HFFc6 (cell line): ENCODE measurements around the gene GCDH. TPM values are rescaled to one million over a fixed set of nuclear protein-coding genes. Genes with fewer than 3 reads are reported as not detected.
"Not testable (repeated sequence)": the region's sequence is repeated elsewhere in the genome, so short reads cannot be mapped to it uniquely, and the experiment has no call there.

Experiments
- DNase-seq: peaks from one replicate; pipeline ENCODE4 v3.0.0-alpha.2; 2018
- H3K27ac Mint-ChIP-seq: 2 replicates; pipeline ENCODE4 v1.8.0; 2020; ENCODE audit warnings: mild to moderate bottlenecking, mixed read lengths
- H3K27me3 Mint-ChIP-seq: 2 replicates; pipeline ENCODE4 v1.8.0; 2021; ENCODE audit warnings: mild to moderate bottlenecking, moderate library complexity, mixed read lengths; ENCODE audit not compliant: insufficient read depth
- H3K36me3 Mint-ChIP-seq: 2 replicates; pipeline ENCODE4 v1.8.0; 2021; ENCODE audit warnings: low read depth, mixed read lengths
- H3K4me1 Mint-ChIP-seq: 2 replicates; pipeline ENCODE4 v1.8.0; 2020; ENCODE audit warnings: low read depth, mixed read lengths
- H3K4me3 Mint-ChIP-seq: 2 replicates; pipeline ENCODE4 v1.8.0; 2020; ENCODE audit warnings: mild to moderate bottlenecking, moderate library complexity, mixed read lengths
- H3K9me3 Mint-ChIP-seq: 2 replicates; pipeline ENCODE4 v1.8.0; 2020; ENCODE audit warnings: mild to moderate bottlenecking, mixed read lengths
- total RNA-seq, 6 experiments: library from RNA; stranded (reverse); fragmentation: NEBNext Ultra II Directional; extraction: Animal tissue kit (Norgen Biotek cat#: 25700); gene quantifications; 2 replicates in 1 of 6; 3 replicates in 5 of 6; pipeline ENCODE4 v1.2.3, GENCODE V29; 2021
- TF ChIP-seq, protein P1 (sequence below): fragments of 200-600 bp; sonication (generic); IDR thresholded peaks from 2 replicates; pipeline ENCODE4 v1.5.0; 2021; ENCODE audit warnings: antibody characterized with exemption, mild to moderate bottlenecking

The GCDH gene
- total RNA-seq, 6 experiments from 2014 or later: 20.6 to 24.6 (median 21.1) TPM

DNA sequence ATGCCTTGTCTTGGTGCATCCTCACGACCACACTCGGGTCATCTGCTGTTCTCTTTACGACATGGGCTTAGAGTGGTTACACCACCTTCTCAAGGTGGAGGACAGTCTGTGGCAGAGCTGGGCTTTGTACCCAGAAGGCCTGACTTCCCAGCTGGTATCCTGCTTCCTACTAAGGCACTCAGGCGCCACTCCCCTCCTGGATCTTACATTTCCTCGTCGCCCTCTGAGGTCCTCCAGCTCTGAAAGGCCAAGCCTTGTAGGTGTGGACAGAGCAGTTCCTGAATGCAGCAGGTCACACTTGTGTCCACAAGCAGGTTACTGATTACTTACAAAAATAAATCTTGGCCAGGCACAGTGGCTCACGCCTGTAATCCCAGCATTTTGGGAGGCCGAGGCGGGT lies 16.2 kb downstream of the GCDH start:
- Mint-ChIP-seq H3K4me1 (peaks cover under 1% of the 10 kb centered on the region; the same call in 1 of the 2 replicates), H3K4me3 (no peak overlapping the region), H3K36me3 (no peaks in the 10 kb centered on the region), H3K27me3 (peaks cover 3% of the 10 kb centered on the region), H3K9me3 (no peaks in the 10 kb centered on the region), H3K27ac (no peak overlapping the region)
- DNase-seq: no peak
- TF ChIP-seq, protein P1, sequence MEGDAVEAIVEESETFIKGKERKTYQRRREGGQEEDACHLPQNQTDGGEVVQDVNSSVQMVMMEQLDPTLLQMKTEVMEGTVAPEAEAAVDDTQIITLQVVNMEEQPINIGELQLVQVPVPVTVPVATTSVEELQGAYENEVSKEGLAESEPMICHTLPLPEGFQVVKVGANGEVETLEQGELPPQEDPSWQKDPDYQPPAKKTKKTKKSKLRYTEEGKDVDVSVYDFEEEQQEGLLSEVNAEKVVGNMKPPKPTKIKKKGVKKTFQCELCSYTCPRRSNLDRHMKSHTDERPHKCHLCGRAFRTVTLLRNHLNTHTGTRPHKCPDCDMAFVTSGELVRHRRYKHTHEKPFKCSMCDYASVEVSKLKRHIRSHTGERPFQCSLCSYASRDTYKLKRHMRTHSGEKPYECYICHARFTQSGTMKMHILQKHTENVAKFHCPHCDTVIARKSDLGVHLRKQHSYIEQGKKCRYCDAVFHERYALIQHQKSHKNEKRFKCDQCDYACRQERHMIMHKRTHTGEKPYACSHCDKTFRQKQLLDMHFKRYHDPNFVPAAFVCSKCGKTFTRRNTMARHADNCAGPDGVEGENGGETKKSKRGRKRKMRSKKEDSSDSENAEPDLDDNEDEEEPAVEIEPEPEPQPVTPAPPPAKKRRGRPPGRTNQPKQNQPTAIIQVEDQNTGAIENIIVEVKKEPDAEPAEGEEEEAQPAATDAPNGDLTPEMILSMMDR: no peak

DNA sequence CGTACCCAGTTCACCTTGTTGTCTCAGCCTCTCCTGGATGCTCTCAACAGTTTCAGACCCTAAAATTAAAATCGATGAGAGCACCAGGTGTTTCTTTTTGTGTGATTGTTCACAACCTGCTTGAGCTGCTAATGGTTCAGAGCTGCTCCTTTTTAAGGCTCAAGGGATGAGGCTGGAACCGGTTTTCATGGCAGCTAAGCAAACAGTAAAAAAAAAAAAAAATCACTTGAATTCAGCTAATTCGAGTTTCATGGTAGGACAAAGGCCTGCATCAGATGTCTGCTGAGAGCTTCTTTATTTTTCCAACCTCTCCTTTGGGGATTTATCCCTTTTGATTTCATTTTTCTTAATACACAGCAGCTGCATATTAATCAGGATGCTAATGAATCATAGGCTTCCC lies 21.6 kb downstream of the GCDH start:
- Mint-ChIP-seq H3K27me3 (peaks cover 9% of the 10 kb centered on the region), H3K27ac (no peak overlapping the region), H3K36me3 (no peaks in the 10 kb centered on the region), H3K9me3 (no peaks in the 10 kb centered on the region), H3K4me3 (no peak overlapping the region), H3K4me1 (peaks cover 22% of the 10 kb centered on the region; the same call in 1 of the 2 replicates)
- TF ChIP-seq, protein P1: no peak
- no peak for DNase-seq

- no peak for DNase-seq
- Mint-ChIP-seq H3K36me3 (no peaks in the 10 kb centered on the region), H3K27me3 (peaks cover 9% of the 10 kb centered on the region), H3K4me3 (no peak overlapping the region), H3K9me3 (no peaks in the 10 kb centered on the region), H3K27ac (no peak overlapping the region), H3K4me1 (peaks cover 22% of the 10 kb centered on the region; the same call in 1 of the 2 replicates)
- TF ChIP-seq, protein P1: no peak
Measured at GRCh38 chr19:12913011-12913561, 22.1 kb downstream of the GCDH start.

- H3K4me3 Mint-ChIP-seq: no peak overlapping the region
Measured at GRCh38 chr19:12913851-12914690, 23.1 kb downstream of the GCDH start.

GRCh38 chr19:12915860-12916259 lies 24.9 kb downstream of the GCDH start:
- H3K4me3 Mint-ChIP-seq, DNase-seq, H3K27ac Mint-ChIP-seq, H3K36me3 Mint-ChIP-seq, H3K9me3 Mint-ChIP-seq: not testable (repeated sequence)
- H3K27me3 Mint-ChIP-seq: peaks cover 14% of the 10 kb centered on the region
- H3K4me1 Mint-ChIP-seq: peaks cover 22% of the 10 kb centered on the region; the same call in 1 of the 2 replicates

More at GRCh38 chr19:12913851-12914690, 23.1 kb downstream of the GCDH start:
- Mint-ChIP-seq H3K27me3 (peaks cover 14% of the 10 kb centered on the region), H3K36me3 (no peaks in the 10 kb centered on the region), H3K4me1 (peaks cover 22% of the 10 kb centered on the region; the same call in 1 of the 2 replicates), H3K27ac (no peak overlapping the region), H3K9me3 (no peaks in the 10 kb centered on the region)
- TF ChIP-seq, protein P1: no peak
- no peak for DNase-seq

DNA sequence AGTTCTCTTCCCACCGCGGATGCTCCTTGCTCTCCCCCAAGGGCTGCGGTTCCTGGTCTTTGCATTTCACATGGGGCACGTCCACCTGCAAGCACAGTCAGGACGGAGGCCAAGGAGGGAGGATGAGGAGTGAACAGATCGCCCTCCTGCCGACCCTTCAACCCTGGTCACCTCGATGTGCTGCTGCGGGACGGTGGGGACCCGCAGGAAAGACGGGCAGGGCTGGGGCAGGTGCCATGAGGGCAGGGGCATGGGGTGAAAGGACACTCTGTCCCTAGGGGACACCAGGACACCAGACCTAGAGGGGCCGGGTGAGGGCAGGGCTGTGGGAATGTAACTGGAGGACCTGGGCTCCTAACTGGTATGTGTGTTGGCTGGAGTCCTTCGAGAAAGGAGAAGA lies 27.3 kb downstream of the GCDH start:
- H3K36me3 Mint-ChIP-seq: peaks cover 7% of the 10 kb centered on the region
- H3K4me3 Mint-ChIP-seq: no peak overlapping the region
- no peaks in the 10 kb centered on the region for H3K9me3 Mint-ChIP-seq

More for the DNA sequence above, 27.3 kb downstream of the GCDH start:
- TF ChIP-seq, protein P1: no peak
- Mint-ChIP-seq H3K4me1 (peaks cover 10% of the 10 kb centered on the region; the same call in 1 of the 2 replicates), H3K27ac (no peak overlapping the region), H3K27me3 (peaks cover 13% of the 10 kb centered on the region)
- DNase-seq: no peak
